Stimulated activated CD8-positive, alpha-beta memory T cell treated with anti-CD3 and anti-CD28 coated beads, Interleukin-15, amount 100 ng/mL, for 4 hours (primary cell): Measurements from ENCODE around the gene LASP1NB.
"Not testable (repeated sequence)": the region's sequence is repeated elsewhere in the genome, so short reads cannot be mapped to it uniquely, and the experiment has no call there.

Experiments
- DNase-seq, 2 donors: peaks; one replicate each; pipeline ENCODE4 v3.0.0-alpha.2; 2020; ENCODE audit warnings: low read depth in 2 of 2

The LASP1NB gene

GRCh38 chr17:38897176-38897575, 28.2 kb upstream of the LASP1NB start:
- DNase-seq: no peak

GRCh38 chr17:38897671-38898290, 27.6 kb upstream of the LASP1NB start:
- DNase-seq: no peak

GRCh38 chr17:38898291-38898679, 27.1 kb upstream of the LASP1NB start:
- no peak for DNase-seq

- peak; percentile 77 to 83 for DNase-seq
Measured at GRCh38 chr17:38898812-38899348, 26.5 kb upstream of the LASP1NB start.

GRCh38 chr17:38899421-38899820, 26.0 kb upstream of the LASP1NB start:
- no peak for DNase-seq

GRCh38 chr17:38900978-38901656, 24.3 kb upstream of the LASP1NB start:
- no peak for DNase-seq

GRCh38 chr17:38903404-38903803, 22.0 kb upstream of the LASP1NB start:
- DNase-seq: no peak

- DNase-seq: no peak
Measured at GRCh38 chr17:38904892-38905291, 20.5 kb upstream of the LASP1NB start.

GRCh38 chr17:38905375-38905774, 20.0 kb upstream of the LASP1NB start:
- DNase-seq: no peak

- DNase-seq: no peak
Measured at GRCh38 chr17:38906460-38907228, 18.8 kb upstream of the LASP1NB start.

GRCh38 chr17:38907930-38908675, 17.3 kb upstream of the LASP1NB start:
- no peak for DNase-seq

GRCh38 chr17:38908676-38909181, 16.7 kb upstream of the LASP1NB start:
- no peak for DNase-seq

- DNase-seq: no peak
Measured at GRCh38 chr17:38910325-38910724, 15.1 kb upstream of the LASP1NB start.

- no peak for DNase-seq
Measured at GRCh38 chr17:38911081-38911730, 14.2 kb upstream of the LASP1NB start.

- DNase-seq: not testable (repeated sequence)
Measured at GRCh38 chr17:38911731-38912081, 13.7 kb upstream of the LASP1NB start.

GRCh38 chr17:38912221-38912813, 13.1 kb upstream of the LASP1NB start:
- no peak for DNase-seq

- no peak for DNase-seq
Measured at GRCh38 chr17:38914741-38915638, 10.4 kb upstream of the LASP1NB start.

- no peak for DNase-seq
Measured at GRCh38 chr17:38915639-38915995, 9.8 kb upstream of the LASP1NB start.

- no peak for DNase-seq
Measured at GRCh38 chr17:38916771-38917170, 8.6 kb upstream of the LASP1NB start.

- DNase-seq: no peak
Measured at GRCh38 chr17:38917259-38917658, 8.2 kb upstream of the LASP1NB start.
